ENCODE results near the gene TMEM185B. TPM values are rescaled to one million over a fixed set of nuclear protein-coding genes. Genes with fewer than 3 reads are reported as not detected.

Gene TMEM185B
- total and polyA plus RNA-seq, 4 donors: 1.8 to 8.5 (median 6.8) TPM

- 79% methylated on average over 3 of the region's 3 CpGs for WGBS
- TF ChIP-seq EGR1 (IDR thresholded peaks at IDR 0.05; ENCODE audit: low read depth in 2 of 2) (no peak), FOXA2 (IDR thresholded peaks at IDR 0.05) (no peak), YY1 (IDR thresholded peaks at IDR 0.05) (no peak), RAD21 (IDR thresholded peaks at IDR 0.05) (no peak), CTCF (IDR thresholded peaks at IDR 0.05; ENCODE audit: low read depth, low read length, missing input control) (no peak), TAF1 (conservative IDR thresholded peaks at IDR 0.05) (no peak), HNF4G (IDR thresholded peaks at IDR 0.05) (no peak), HNF4A (conservative IDR thresholded peaks at IDR 0.05) (no peak), GABPA (IDR thresholded peaks at IDR 0.05 in 1 of 2, conservative IDR thresholded peaks at IDR 0.05 in 1 of 2) (no peak), RXRA (IDR thresholded peaks at IDR 0.05) (no peak), NR2F2 (IDR thresholded peaks at IDR 0.05) (no peak), FOXA1 (IDR thresholded peaks at IDR 0.05) (no peak), SP1 (IDR thresholded peaks at IDR 0.05) (no peak)
- TF ChIP-seq, protein P1, sequence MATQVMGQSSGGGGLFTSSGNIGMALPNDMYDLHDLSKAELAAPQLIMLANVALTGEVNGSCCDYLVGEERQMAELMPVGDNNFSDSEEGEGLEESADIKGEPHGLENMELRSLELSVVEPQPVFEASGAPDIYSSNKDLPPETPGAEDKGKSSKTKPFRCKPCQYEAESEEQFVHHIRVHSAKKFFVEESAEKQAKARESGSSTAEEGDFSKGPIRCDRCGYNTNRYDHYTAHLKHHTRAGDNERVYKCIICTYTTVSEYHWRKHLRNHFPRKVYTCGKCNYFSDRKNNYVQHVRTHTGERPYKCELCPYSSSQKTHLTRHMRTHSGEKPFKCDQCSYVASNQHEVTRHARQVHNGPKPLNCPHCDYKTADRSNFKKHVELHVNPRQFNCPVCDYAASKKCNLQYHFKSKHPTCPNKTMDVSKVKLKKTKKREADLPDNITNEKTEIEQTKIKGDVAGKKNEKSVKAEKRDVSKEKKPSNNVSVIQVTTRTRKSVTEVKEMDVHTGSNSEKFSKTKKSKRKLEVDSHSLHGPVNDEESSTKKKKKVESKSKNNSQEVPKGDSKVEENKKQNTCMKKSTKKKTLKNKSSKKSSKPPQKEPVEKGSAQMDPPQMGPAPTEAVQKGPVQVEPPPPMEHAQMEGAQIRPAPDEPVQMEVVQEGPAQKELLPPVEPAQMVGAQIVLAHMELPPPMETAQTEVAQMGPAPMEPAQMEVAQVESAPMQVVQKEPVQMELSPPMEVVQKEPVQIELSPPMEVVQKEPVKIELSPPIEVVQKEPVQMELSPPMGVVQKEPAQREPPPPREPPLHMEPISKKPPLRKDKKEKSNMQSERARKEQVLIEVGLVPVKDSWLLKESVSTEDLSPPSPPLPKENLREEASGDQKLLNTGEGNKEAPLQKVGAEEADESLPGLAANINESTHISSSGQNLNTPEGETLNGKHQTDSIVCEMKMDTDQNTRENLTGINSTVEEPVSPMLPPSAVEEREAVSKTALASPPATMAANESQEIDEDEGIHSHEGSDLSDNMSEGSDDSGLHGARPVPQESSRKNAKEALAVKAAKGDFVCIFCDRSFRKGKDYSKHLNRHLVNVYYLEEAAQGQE (IDR thresholded peaks at IDR 0.05): no peak
- TF ChIP-seq, protein P2, sequence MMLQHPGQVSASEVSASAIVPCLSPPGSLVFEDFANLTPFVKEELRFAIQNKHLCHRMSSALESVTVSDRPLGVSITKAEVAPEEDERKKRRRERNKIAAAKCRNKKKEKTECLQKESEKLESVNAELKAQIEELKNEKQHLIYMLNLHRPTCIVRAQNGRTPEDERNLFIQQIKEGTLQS (IDR thresholded peaks at IDR 0.05): no peak
- TF ChIP-seq, protein P3, sequence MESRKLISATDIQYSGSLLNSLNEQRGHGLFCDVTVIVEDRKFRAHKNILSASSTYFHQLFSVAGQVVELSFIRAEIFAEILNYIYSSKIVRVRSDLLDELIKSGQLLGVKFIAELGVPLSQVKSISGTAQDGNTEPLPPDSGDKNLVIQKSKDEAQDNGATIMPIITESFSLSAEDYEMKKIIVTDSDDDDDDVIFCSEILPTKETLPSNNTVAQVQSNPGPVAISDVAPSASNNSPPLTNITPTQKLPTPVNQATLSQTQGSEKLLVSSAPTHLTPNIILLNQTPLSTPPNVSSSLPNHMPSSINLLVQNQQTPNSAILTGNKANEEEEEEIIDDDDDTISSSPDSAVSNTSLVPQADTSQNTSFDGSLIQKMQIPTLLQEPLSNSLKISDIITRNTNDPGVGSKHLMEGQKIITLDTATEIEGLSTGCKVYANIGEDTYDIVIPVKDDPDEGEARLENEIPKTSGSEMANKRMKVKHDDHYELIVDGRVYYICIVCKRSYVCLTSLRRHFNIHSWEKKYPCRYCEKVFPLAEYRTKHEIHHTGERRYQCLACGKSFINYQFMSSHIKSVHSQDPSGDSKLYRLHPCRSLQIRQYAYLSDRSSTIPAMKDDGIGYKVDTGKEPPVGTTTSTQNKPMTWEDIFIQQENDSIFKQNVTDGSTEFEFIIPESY (IDR thresholded peaks at IDR 0.05): no peak
Observed at GRCh38 chr2:120243211-120243610, 20.0 kb upstream of the TMEM185B start.

GRCh38 chr2:120241684-120242083 is 18.5 kb upstream of the TMEM185B start:
- Histone ChIP-seq H3K27me3 (ENCODE audit: control insufficient read depth in 4 of 4, insufficient read depth in 4 of 4, low read length in 3 of 4) (no peaks in the 10 kb centered on the region), H3K9ac (ENCODE audit: low read depth in 1 of 2, low read length in 2 of 2) (no peak overlapping the region), H3K4me3 (ENCODE audit: low read depth in 1 of 3, low read length in 3 of 3) (no peak overlapping the region), H3K27ac (ENCODE audit: low read depth in 1 of 2, low read length in 2 of 2) (no peak overlapping the region), H3K4me1 (ENCODE audit: control insufficient read depth in 4 of 4, insufficient read depth in 4 of 4, low read length in 3 of 4) (no peaks in the 10 kb centered on the region), H3K36me3 (ENCODE audit: control insufficient read depth in 4 of 4, insufficient read depth in 3 of 4, low read depth in 1 of 4, low read length in 3 of 4) (no peaks in the 10 kb centered on the region), H3K9me3 (ENCODE audit: control insufficient read depth in 4 of 4, low read length in 3 of 4) (no peaks in the 10 kb centered on the region)
- WGBS: 85% methylated on average over 6 of the region's 6 CpGs
- DNase-seq (ENCODE audit: low spot score): no peak
- TF ChIP-seq, protein P2 (IDR thresholded peaks at IDR 0.05): no peak
- no peak for TF ChIP-seq HNF4A (conservative IDR thresholded peaks at IDR 0.05)
- no peak for TF ChIP-seq CTCF (IDR thresholded peaks at IDR 0.05; ENCODE audit: low read depth, low read length, missing input control)
- TF ChIP-seq, protein P3 (IDR thresholded peaks at IDR 0.05): no peak
- TF ChIP-seq JUND (IDR thresholded peaks at IDR 0.05): no peak
- TF ChIP-seq NR2F2 (IDR thresholded peaks at IDR 0.05): no peak
- no peak for TF ChIP-seq FOXA2 (IDR thresholded peaks at IDR 0.05)
- no peak for TF ChIP-seq YY1 (IDR thresholded peaks at IDR 0.05)

More at GRCh38 chr2:120243211-120243610, 20.0 kb upstream of the TMEM185B start:
- no peak for DNase-seq (ENCODE audit: low spot score)
- Histone ChIP-seq H3K9me3 (ENCODE audit: control insufficient read depth in 4 of 4, low read length in 3 of 4) (no peaks in the 10 kb centered on the region), H3K4me1 (ENCODE audit: control insufficient read depth in 4 of 4, insufficient read depth in 4 of 4, low read length in 3 of 4) (no peaks in the 10 kb centered on the region), H3K27ac (ENCODE audit: low read depth in 1 of 2, low read length in 2 of 2) (no peak overlapping the region), H3K36me3 (ENCODE audit: control insufficient read depth in 4 of 4, insufficient read depth in 3 of 4, low read depth in 1 of 4, low read length in 3 of 4) (no peaks in the 10 kb centered on the region), H3K27me3 (ENCODE audit: control insufficient read depth in 4 of 4, insufficient read depth in 4 of 4, low read length in 3 of 4) (no peaks in the 10 kb centered on the region), H3K9ac (ENCODE audit: low read depth in 1 of 2, low read length in 2 of 2) (no peak overlapping the region), H3K4me3 (ENCODE audit: low read depth in 1 of 3, low read length in 3 of 3) (no peak overlapping the region)

Measured in liver (tissue), 9 donors.